Progenitor cell of endocrine pancreas (in vitro differentiated cells): ENCODE measurements around the gene OR8D2. TPM values are rescaled to one million over a fixed set of nuclear protein-coding genes. Genes with fewer than 3 reads are reported as not detected.

Experiments used
- DNase-seq: peaks from one replicate; pipeline ENCODE4 v3.0.0; 2021; ENCODE audit warnings: low spot score; ENCODE audit not compliant: unreplicated experiment
- H3K27ac Mint-ChIP-seq: 2 replicates; pipeline ENCODE4 v1.8.0; 2021; ENCODE audit warnings: mild to moderate bottlenecking, moderate library complexity, mixed read lengths
- H3K27me3 Mint-ChIP-seq: 2 replicates; pipeline ENCODE4 v1.8.0; 2021; ENCODE audit warnings: mixed read lengths
- H3K36me3 Mint-ChIP-seq: 2 replicates; pipeline ENCODE4 v1.8.0; 2022; ENCODE audit warnings: mixed read lengths; ENCODE audit not compliant: insufficient read depth
- H3K4me1 Mint-ChIP-seq: 2 replicates; pipeline ENCODE4 v1.8.0; 2021; ENCODE audit warnings: low read depth, mixed read lengths
- H3K4me3 Mint-ChIP-seq: 2 replicates; pipeline ENCODE4 v1.8.0; 2021; ENCODE audit warnings: low read depth, mild to moderate bottlenecking, moderate library complexity, mixed read lengths
- H3K9me3 Mint-ChIP-seq: 2 replicates; pipeline ENCODE4 v1.8.0; 2021; ENCODE audit warnings: low read depth, mixed read lengths
- long read RNA-seq: library from polyadenylated mRNA; unstranded; transcript quantifications from one replicate; pipeline ENCODE4 v2.0.0, GENCODE V29; 2020
- total RNA-seq: library from RNA; stranded (reverse); gene quantifications from 2 replicates; pipeline ENCODE4 v1.2.1, GENCODE V29; 2021
- TF ChIP-seq, protein P1 (sequence below): fragments of 200-600 bp; sonication (generic); IDR thresholded peaks from one replicate; pipeline ENCODE4 v1.5.0; 2021; ENCODE audit warnings: antibody characterized with exemption, mild to moderate bottlenecking; ENCODE audit not compliant: unreplicated experiment

Gene OR8D2, protein sequence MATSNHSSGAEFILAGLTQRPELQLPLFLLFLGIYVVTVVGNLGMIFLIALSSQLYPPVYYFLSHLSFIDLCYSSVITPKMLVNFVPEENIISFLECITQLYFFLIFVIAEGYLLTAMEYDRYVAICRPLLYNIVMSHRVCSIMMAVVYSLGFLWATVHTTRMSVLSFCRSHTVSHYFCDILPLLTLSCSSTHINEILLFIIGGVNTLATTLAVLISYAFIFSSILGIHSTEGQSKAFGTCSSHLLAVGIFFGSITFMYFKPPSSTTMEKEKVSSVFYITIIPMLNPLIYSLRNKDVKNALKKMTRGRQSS
- not detected in 2 replicates for total RNA-seq
- long read RNA-seq = 0 reads

DNA sequence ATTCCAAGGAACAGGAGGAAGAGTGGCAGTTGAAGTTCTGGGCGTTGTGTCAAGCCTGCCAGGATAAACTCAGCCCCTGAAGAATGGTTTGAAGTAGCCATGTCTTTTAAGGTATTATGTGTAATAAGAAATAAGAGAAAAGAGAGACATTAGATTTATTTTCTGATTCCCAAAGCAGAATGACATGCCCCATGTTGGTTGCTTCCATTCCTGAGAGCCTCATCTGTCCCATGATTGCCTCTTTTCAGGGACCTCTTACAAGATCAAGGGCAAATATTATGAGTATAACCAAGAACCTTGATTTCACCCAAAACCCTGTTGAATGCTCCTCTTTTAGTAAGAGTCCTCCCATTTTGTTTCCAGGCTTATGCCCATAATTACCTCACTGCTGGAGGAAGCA, at the start of gene OR8D2:
TSS of gene OR8D2 (minus strand) at position 101 of the 400 bp plus-strand sequence. CDS start at position 101, 0 bp downstream.
- Mint-ChIP-seq H3K4me3 (no peak within 1 kb of the TSS), H3K27ac (no peak within 1 kb of the TSS), H3K9me3 (no peaks in the 10 kb centered on the region), H3K27me3 (peaks cover 6% of the 10 kb centered on the region), H3K4me1 (peaks cover 5% of the 10 kb centered on the region), H3K36me3 (no peaks in the 10 kb centered on the region)
- TF ChIP-seq, protein P1, sequence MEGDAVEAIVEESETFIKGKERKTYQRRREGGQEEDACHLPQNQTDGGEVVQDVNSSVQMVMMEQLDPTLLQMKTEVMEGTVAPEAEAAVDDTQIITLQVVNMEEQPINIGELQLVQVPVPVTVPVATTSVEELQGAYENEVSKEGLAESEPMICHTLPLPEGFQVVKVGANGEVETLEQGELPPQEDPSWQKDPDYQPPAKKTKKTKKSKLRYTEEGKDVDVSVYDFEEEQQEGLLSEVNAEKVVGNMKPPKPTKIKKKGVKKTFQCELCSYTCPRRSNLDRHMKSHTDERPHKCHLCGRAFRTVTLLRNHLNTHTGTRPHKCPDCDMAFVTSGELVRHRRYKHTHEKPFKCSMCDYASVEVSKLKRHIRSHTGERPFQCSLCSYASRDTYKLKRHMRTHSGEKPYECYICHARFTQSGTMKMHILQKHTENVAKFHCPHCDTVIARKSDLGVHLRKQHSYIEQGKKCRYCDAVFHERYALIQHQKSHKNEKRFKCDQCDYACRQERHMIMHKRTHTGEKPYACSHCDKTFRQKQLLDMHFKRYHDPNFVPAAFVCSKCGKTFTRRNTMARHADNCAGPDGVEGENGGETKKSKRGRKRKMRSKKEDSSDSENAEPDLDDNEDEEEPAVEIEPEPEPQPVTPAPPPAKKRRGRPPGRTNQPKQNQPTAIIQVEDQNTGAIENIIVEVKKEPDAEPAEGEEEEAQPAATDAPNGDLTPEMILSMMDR = no peak
- no peak for DNase-seq

- Mint-ChIP-seq H3K9me3 (no peaks in the 10 kb centered on the region), H3K4me3 (no peak overlapping the region), H3K27me3 (peaks cover 7% of the 10 kb centered on the region), H3K4me1 (no peaks in the 10 kb centered on the region), H3K36me3 (no peaks in the 10 kb centered on the region), H3K27ac (no peak overlapping the region)
- DNase-seq = no peak
- TF ChIP-seq, protein P1 = no peak
Measured at GRCh38 chr11:124359566-124359965, 39.6 kb upstream of the OR8D2 start.

GRCh38 chr11:124346311-124346955, 26.4 kb upstream of the OR8D2 start:
- H3K27ac Mint-ChIP-seq = no peak overlapping the region
- no peak for DNase-seq
- H3K9me3 Mint-ChIP-seq = peaks cover 11% of the 10 kb centered on the region
- no peaks in the 10 kb centered on the region for H3K36me3 Mint-ChIP-seq
- TF ChIP-seq, protein P1 = no peak
- no peaks in the 10 kb centered on the region for H3K27me3 Mint-ChIP-seq
- no peak overlapping the region for H3K4me3 Mint-ChIP-seq
- no peaks in the 10 kb centered on the region for H3K4me1 Mint-ChIP-seq

DNA sequence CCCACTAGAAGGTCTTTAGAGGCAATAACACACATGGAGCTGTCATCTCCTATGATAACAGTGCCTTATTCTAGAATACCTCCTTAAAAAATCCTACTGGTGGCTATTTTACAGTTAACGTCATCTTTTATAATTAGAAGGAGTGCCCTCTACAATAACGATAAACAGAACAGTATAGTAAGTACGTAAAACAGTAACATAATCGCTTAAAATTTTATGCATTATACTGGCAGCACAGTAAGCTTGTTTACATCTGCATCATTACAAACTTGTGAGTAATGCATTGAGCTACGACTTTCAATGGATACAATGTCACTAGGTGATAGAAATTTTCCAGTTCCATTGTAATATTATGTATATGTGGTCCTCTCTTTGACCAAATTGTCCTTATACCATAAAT, 24.3 kb upstream of the OR8D2 start:
- no peaks in the 10 kb centered on the region for H3K27me3 Mint-ChIP-seq
- no peaks in the 10 kb centered on the region for H3K9me3 Mint-ChIP-seq
- no peaks in the 10 kb centered on the region for H3K36me3 Mint-ChIP-seq

DNA sequence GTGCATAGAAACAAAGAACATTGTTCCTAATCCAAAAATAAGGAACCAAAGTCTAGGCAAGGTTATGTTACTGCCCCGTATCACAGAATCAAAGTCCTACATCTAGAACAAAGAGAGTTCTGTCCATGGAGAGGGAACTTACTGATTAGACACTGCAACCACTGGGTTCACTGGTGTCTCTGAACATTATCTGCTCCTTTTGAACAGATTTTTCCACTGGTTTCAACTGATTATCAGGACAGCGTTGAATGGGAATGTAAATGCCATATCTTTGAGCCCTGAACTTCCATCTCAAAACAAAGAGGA, 20.1 kb upstream of the OR8D2 start:
- Mint-ChIP-seq H3K4me1 (no peaks in the 10 kb centered on the region), H3K27me3 (no peaks in the 10 kb centered on the region), H3K36me3 (no peaks in the 10 kb centered on the region), H3K9me3 (no peaks in the 10 kb centered on the region), H3K4me3 (no peak overlapping the region), H3K27ac (no peak overlapping the region)
- DNase-seq = no peak
- TF ChIP-seq, protein P1 = no peak

More for the DNA sequence above, 24.3 kb upstream of the OR8D2 start:
- no peak overlapping the region for H3K4me3 Mint-ChIP-seq
- H3K4me1 Mint-ChIP-seq = no peaks in the 10 kb centered on the region
- H3K27ac Mint-ChIP-seq = no peak overlapping the region
- TF ChIP-seq, protein P1 = no peak
- DNase-seq = no peak
